Caco-2 (cell line): ENCODE measurements around the gene MACROD2. TPM values are rescaled to one million over a fixed set of nuclear protein-coding genes. Genes with fewer than 3 reads are reported as not detected.

Experiments
- BruUV-seq: library from RNA; stranded (reverse); fragments of 400-500 nt; replicated peaks from 2 replicates; lab custom pipeline; 2021; lab: Mats Ljungman, UMichigan
- CTCF ChIA-PET: fragments of 300-600 bp; sonication (Branson Sonifier 250); formaldehyde crosslinking; loops from one replicate; lab custom pipeline; 2022; ENCODE audit warnings: antibody characterized with exemption; lab: Charles Lee
- POLR2A ChIA-PET: fragments of 300-600 bp; sonication (Branson Sonifier 250); formaldehyde crosslinking; loops from one replicate; lab custom pipeline; 2022; ENCODE audit warnings: antibody characterized with exemption; lab: Charles Lee
- DNase-seq, 2 experiments: peaks; one replicate each; pipeline versions ENCODE4 v3.0.0 to v3.0.0-alpha.2; 2020 to 2022
- H3K27me3 ChIP-seq: replicated peaks from 2 replicates; pipeline ENCODE4 v1.6.0; 2011; ENCODE audit warnings: low read length; ENCODE audit not compliant: control insufficient read depth, insufficient read depth
- H3K36me3 ChIP-seq: 2 replicates; pipeline ENCODE4 v1.5.1; 2011; ENCODE audit warnings: low read length; ENCODE audit not compliant: control insufficient read depth, insufficient read depth
- H3K4me1 ChIP-seq: fragments of 250-450 bp; sonication (Bioruptor Pico); 2 replicates; pipeline ENCODE4 v1.5.1; 2020; ENCODE audit warnings: mild to moderate bottlenecking
- H3K4me3 ChIP-seq: 2 replicates; pipeline ENCODE4 v1.5.1; 2011; ENCODE audit warnings: low read depth, mild to moderate bottlenecking, control low read depth, low read length
- H3K9me3 ChIP-seq: fragments of 250-450 bp; sonication (Bioruptor Pico); 2 replicates; pipeline ENCODE4 v1.5.1; 2020; ENCODE audit warnings: mild to moderate bottlenecking, moderate library complexity
- H3K27ac Mint-ChIP-seq: one replicate; pipeline ENCODE4 v1.8.0; 2022; ENCODE audit warnings: mixed read lengths; ENCODE audit not compliant: unreplicated experiment
- H3K27me3 Mint-ChIP-seq: one replicate; pipeline ENCODE4 v1.8.0; 2022; ENCODE audit warnings: mixed read lengths; ENCODE audit not compliant: insufficient read depth, unreplicated experiment
- H3K36me3 Mint-ChIP-seq: one replicate; pipeline ENCODE4 v1.8.0; 2022; ENCODE audit warnings: mild to moderate bottlenecking, mixed read lengths; ENCODE audit not compliant: insufficient read depth, unreplicated experiment
- H3K4me1 Mint-ChIP-seq: one replicate; pipeline ENCODE4 v1.8.0; 2022; ENCODE audit warnings: low read depth, mixed read lengths; ENCODE audit not compliant: unreplicated experiment
- H3K4me3 Mint-ChIP-seq: one replicate; pipeline ENCODE4 v1.8.0; 2022; ENCODE audit warnings: mild to moderate bottlenecking, moderate library complexity, mixed read lengths; ENCODE audit not compliant: unreplicated experiment
- H3K9me3 Mint-ChIP-seq: one replicate; pipeline ENCODE4 v1.8.0; 2022; ENCODE audit warnings: mixed read lengths; ENCODE audit not compliant: unreplicated experiment
- intact Hi-C: fragments of 100-400 bp; cut with micrococcal nuclease; formaldehyde crosslinking; loops from one replicate; pipeline ENCODE4 v1.10.0; 2022; ENCODE audit not compliant: unreplicated experiment
- total RNA-seq: library from RNA; stranded (reverse); gene quantifications from 2 replicates; pipeline ENCODE4 v1.2.3, GENCODE V29; 2022
- TF ChIP-seq, protein P1 (sequence below), 2 experiments: fragments of 200-600 bp in 1 of 2; IDR thresholded peaks; 1 replicate in 1 of 2; 2 replicates in 1 of 2; pipeline versions ENCODE4 v1.5.1 to v1.8.0; 2011 to 2022; ENCODE audit warnings: antibody characterized with exemption in 1 of 2, control low read depth in 1 of 2, inconsistent platforms in 1 of 2, low read depth in 1 of 2, low read length in 1 of 2, mild to moderate bottlenecking in 1 of 2, moderate library complexity in 1 of 2; ENCODE audit not compliant: insufficient read depth in 1 of 2, severe bottlenecking in 1 of 2, unreplicated experiment in 1 of 2

The MACROD2 gene
- total RNA-seq, 1 experiment from 2014 or later = 6.4 TPM

DNA sequence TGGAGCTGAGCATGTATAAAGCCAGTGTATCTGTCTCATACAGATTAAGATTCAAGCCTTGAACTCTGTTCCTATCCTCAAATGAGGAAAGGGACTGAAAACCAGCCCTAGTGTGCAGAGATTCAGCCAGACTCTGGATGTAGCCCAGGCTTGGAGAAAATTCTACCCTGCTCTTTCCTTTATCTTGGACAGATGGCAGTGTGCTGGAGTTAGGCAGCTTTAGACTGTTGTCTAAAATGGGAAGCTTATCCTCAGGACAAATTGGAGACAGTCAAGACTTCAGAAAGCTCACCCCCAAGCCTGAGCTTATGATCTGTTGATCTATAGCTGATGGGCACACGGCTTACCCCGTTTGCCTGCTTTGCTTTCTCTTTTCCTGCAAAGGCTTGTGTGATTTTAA lies 1520.4 kb downstream of the MACROD2 start:
- no peak for DNase-seq
- intact Hi-C loops = no loop called here
- H3K27me3 Mint-ChIP-seq = no peaks in the 10 kb centered on the region
- TF ChIP-seq, protein P1, sequence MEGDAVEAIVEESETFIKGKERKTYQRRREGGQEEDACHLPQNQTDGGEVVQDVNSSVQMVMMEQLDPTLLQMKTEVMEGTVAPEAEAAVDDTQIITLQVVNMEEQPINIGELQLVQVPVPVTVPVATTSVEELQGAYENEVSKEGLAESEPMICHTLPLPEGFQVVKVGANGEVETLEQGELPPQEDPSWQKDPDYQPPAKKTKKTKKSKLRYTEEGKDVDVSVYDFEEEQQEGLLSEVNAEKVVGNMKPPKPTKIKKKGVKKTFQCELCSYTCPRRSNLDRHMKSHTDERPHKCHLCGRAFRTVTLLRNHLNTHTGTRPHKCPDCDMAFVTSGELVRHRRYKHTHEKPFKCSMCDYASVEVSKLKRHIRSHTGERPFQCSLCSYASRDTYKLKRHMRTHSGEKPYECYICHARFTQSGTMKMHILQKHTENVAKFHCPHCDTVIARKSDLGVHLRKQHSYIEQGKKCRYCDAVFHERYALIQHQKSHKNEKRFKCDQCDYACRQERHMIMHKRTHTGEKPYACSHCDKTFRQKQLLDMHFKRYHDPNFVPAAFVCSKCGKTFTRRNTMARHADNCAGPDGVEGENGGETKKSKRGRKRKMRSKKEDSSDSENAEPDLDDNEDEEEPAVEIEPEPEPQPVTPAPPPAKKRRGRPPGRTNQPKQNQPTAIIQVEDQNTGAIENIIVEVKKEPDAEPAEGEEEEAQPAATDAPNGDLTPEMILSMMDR (IDR thresholded peaks at IDR 0.05; ENCODE audit: insufficient read depth in 1 of 2, low read depth in 1 of 2, low read length in 1 of 2, severe bottlenecking in 1 of 2, unreplicated experiment in 1 of 2) = no peak
- Histone ChIP-seq H3K4me3 (no peak overlapping the region), H3K4me1 (no peaks in the 10 kb centered on the region), H3K36me3 (no peaks in the 10 kb centered on the region), H3K27me3 (no peaks in the 10 kb centered on the region), H3K9me3 (no peaks in the 10 kb centered on the region; the same call in 1 of the 2 replicates)
- ChIA-PET POLR2A (no interaction called here), CTCF (no interaction called here)
- H3K36me3 Mint-ChIP-seq = no peaks in the 10 kb centered on the region
- no TSS peak for BruUV-seq
- no peak overlapping the region for H3K4me3 Mint-ChIP-seq
- peaks cover 26% of the 10 kb centered on the region for H3K9me3 Mint-ChIP-seq
- H3K4me1 Mint-ChIP-seq = peaks cover 4% of the 10 kb centered on the region
- no peak overlapping the region for H3K27ac Mint-ChIP-seq

DNA sequence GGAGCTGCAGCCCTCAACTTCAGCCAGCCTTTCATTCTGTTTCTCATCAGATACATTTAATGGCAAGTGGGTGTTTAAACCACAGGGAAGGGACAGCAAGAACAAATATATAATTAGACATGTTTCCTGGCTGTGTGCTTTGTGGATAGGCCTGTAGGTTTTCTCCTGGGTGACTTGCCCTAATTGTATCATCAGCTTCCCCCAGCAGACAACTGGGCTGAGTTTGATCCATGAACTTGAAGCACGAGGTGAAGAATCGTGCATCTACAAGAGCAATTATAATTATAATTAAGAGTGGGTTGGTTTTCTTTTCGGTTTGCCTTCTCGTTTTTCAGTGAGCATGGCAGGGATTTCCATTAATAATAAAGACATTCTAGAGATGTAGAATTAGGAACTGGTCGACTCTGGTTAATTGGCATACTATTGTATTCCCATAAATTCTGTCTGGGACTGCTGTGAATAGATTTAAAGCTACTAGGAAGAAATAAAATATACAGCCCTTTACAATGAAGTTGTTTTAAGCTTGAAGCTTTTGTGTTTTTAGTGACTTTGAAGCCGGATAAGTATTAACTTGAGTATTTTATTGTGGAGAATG lies 1525.7 kb downstream of the MACROD2 start:
- peaks cover 26% of the 10 kb centered on the region for H3K9me3 Mint-ChIP-seq
- H3K36me3 ChIP-seq = no peaks in the 10 kb centered on the region
- no peaks in the 10 kb centered on the region for H3K36me3 Mint-ChIP-seq
- DNase-seq = no peak
- TF ChIP-seq, protein P1 (IDR thresholded peaks at IDR 0.05; ENCODE audit: insufficient read depth in 1 of 2, low read depth in 1 of 2, low read length in 1 of 2, severe bottlenecking in 1 of 2, unreplicated experiment in 1 of 2) = no peak
- H3K4me3 ChIP-seq = no peak overlapping the region
- ChIA-PET CTCF (interaction anchor here (0.6 kb wide), 1 partner anchor 134 kb away, joined by 3 read pairs; no protein-coding TSS in a partner anchor), POLR2A (no interaction called here)
- no peaks in the 10 kb centered on the region for H3K27me3 Mint-ChIP-seq
- intact Hi-C loops = no loop called here
- H3K27me3 ChIP-seq = no peaks in the 10 kb centered on the region
- peaks cover 3% of the 10 kb centered on the region for H3K4me1 Mint-ChIP-seq
- H3K4me3 Mint-ChIP-seq = no peak overlapping the region
- no TSS peak for BruUV-seq
- no peaks in the 10 kb centered on the region for H3K4me1 ChIP-seq
- H3K27ac Mint-ChIP-seq = no peak overlapping the region
- H3K9me3 ChIP-seq = no peaks in the 10 kb centered on the region; the same call in 1 of the 2 replicates

DNA sequence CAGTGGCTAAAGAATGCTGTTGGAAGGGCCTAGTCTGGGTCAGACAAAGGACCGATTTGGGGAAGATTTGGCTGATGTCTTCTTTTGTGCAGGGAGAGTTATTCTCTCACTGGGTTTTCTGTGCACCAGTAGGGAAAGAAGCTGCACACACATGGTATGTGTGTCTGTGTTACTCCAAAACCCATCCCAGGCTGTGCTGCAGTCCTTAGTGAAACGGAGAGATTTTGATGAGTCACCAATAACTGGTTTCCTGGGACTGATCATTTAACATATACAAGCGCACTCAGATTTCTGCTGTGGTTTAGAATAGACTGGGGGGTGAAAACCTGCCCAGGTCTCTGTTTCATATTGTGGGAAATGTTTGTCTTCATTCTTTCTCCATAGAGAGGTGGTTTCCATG lies 1528.1 kb downstream of the MACROD2 start:
- CTCF ChIA-PET = no interaction called here
- Mint-ChIP-seq H3K27me3 (no peaks in the 10 kb centered on the region), H3K4me3 (no peak overlapping the region), H3K9me3 (peaks cover 10% of the 10 kb centered on the region), H3K27ac (no peak overlapping the region), H3K36me3 (no peaks in the 10 kb centered on the region), H3K4me1 (no peaks in the 10 kb centered on the region)
- H3K9me3 ChIP-seq = no peaks in the 10 kb centered on the region; the same call in 1 of the 2 replicates
- no peak overlapping the region for H3K4me3 ChIP-seq
- TF ChIP-seq, protein P1 (IDR thresholded peaks at IDR 0.05; ENCODE audit: insufficient read depth in 1 of 2, low read depth in 1 of 2, low read length in 1 of 2, severe bottlenecking in 1 of 2, unreplicated experiment in 1 of 2) = no peak
- no peak for DNase-seq
- H3K36me3 ChIP-seq = no peaks in the 10 kb centered on the region
- no peaks in the 10 kb centered on the region for H3K4me1 ChIP-seq
- no TSS peak for BruUV-seq
- POLR2A ChIA-PET = no interaction called here
- no peaks in the 10 kb centered on the region for H3K27me3 ChIP-seq
- intact Hi-C loops = no loop called here
